PC-9 (cell line): Measurements from ENCODE around the gene BCCIP. TPM values are rescaled to one million over a fixed set of nuclear protein-coding genes. Genes with fewer than 3 reads are reported as not detected.

Experiments
- BruUV-seq: library from RNA; stranded (reverse); fragments of 400-500 nt; replicated peaks from 2 replicates; lab custom pipeline; 2021; lab: Mats Ljungman, UMichigan
- CTCF ChIA-PET: fragments of 300-600 bp; sonication (Branson Sonifier 250); formaldehyde crosslinking; loops from one replicate; lab custom pipeline; 2022; ENCODE audit warnings: antibody characterized with exemption; lab: Charles Lee
- POLR2A ChIA-PET: fragments of 300-600 bp; sonication (Branson Sonifier 250); formaldehyde crosslinking; loops from one replicate; lab custom pipeline; 2022; ENCODE audit warnings: antibody characterized with exemption; ENCODE audit not compliant: unreplicated experiment; lab: Charles Lee
- DNase-seq, 2 experiments: peaks; one replicate each; pipeline versions ENCODE4 v3.0.0 to v3.0.0-alpha.2; 2015 to 2022; ENCODE audit warnings: mixed read lengths in 1 of 2
- H2AFZ ChIP-seq: fragments of 200-600 bp; sonication (generic); 2 replicates; pipeline ENCODE4 v1.8.1; 2017; ENCODE audit warnings: antibody characterized with exemption
- H3F3A ChIP-seq: fragments of 200-600 bp; sonication (generic); 2 replicates; pipeline ENCODE4 v1.8.1; 2017; ENCODE audit warnings: antibody characterized with exemption, mild to moderate bottlenecking, low read depth; ENCODE audit not compliant: insufficient read depth
- H3K27ac ChIP-seq: fragments of 200-600 bp; sonication (generic); 2 replicates; pipeline ENCODE4 v1.6.1; 2016; ENCODE audit warnings: mixed run types
- H3K27me3 ChIP-seq: fragments of 200-600 bp; sonication (generic); 2 replicates; pipeline ENCODE4 v1.6.1; 2016; ENCODE audit warnings: low read depth, mixed run types; ENCODE audit not compliant: insufficient read depth
- H3K36me3 ChIP-seq: fragments of 200-600 bp; sonication (generic); 2 replicates; pipeline ENCODE4 v1.6.1; 2016; ENCODE audit warnings: low read depth, mixed run types
- H3K4me1 ChIP-seq: fragments of 200-600 bp; sonication (generic); replicated peaks from 2 replicates; pipeline ENCODE4 v1.6.1; 2016; ENCODE audit warnings: mixed run types; ENCODE audit not compliant: insufficient read depth
- H3K4me2 ChIP-seq: fragments of 200-600 bp; sonication (generic); 2 replicates; pipeline ENCODE4 v1.6.1; 2017; ENCODE audit warnings: mixed run types
- H3K4me3 ChIP-seq: fragments of 200-600 bp; sonication (generic); 2 replicates; pipeline ENCODE4 v1.6.1; 2016; ENCODE audit warnings: mixed run types
- H3K79me2 ChIP-seq: fragments of 200-600 bp; sonication (generic); 2 replicates; pipeline ENCODE4 v1.6.1; 2017; ENCODE audit warnings: low read depth, mixed run types
- H3K9me2 ChIP-seq: fragments of 200-600 bp; sonication (generic); 2 replicates; pipeline ENCODE4 v1.8.1; 2017; ENCODE audit warnings: mild to moderate bottlenecking; ENCODE audit not compliant: insufficient read depth
- H3K9me3 ChIP-seq: fragments of 200-600 bp; sonication (generic); 2 replicates; pipeline ENCODE4 v1.8.1; 2016; ENCODE audit warnings: low read depth; ENCODE audit not compliant: insufficient read depth
- H4K20me1 ChIP-seq: fragments of 200-600 bp; sonication (generic); 2 replicates; pipeline ENCODE4 v1.8.1; 2017; ENCODE audit not compliant: insufficient read depth
- CTCF ChIP-seq: fragments of 200-600 bp; sonication (generic); conservative IDR thresholded peaks from 2 replicates; pipeline ENCODE4 v1.6.1; 2017; ENCODE audit warnings: mixed run types, antibody characterized with exemption, mild to moderate bottlenecking, moderate library complexity
- EZH2 ChIP-seq: fragments of 200-600 bp; sonication (generic); IDR thresholded peaks from 2 replicates; pipeline ENCODE4 v1.8.0; 2017; ENCODE audit warnings: antibody characterized with exemption, low read depth
- intact Hi-C: fragments of 100-400 bp; cut with micrococcal nuclease; formaldehyde crosslinking; loops from one replicate; pipeline ENCODE4 v1.10.0; 2022; ENCODE audit not compliant: unreplicated experiment
- total RNA-seq: library from RNA; stranded (reverse); gene quantifications from 2 replicates; pipeline ENCODE4 v1.2.3, GENCODE V29; 2021

Gene BCCIP
- total RNA-seq, 1 experiment from 2014 or later, result 46.0 TPM

- H3F3A ChIP-seq, result no peaks in the 10 kb centered on the region
- no peaks in the 10 kb centered on the region for H3K27me3 ChIP-seq
- no peak overlapping the region for H3K4me3 ChIP-seq
- H3K4me2 ChIP-seq, result no peak overlapping the region
- no peaks in the 10 kb centered on the region for H3K9me3 ChIP-seq
- H3K4me1 ChIP-seq, result no peaks in the 10 kb centered on the region
- H3K9me2 ChIP-seq, result no peaks in the 10 kb centered on the region
- no peaks in the 10 kb centered on the region for H4K20me1 ChIP-seq
- H2AFZ ChIP-seq, result no peak overlapping the region
- peaks cover 5% of the 10 kb centered on the region; the same call in 1 of the 2 replicates for H3K36me3 ChIP-seq
- no TSS peak for BruUV-seq
- no peak for DNase-seq
- TF ChIP-seq EZH2 (no peak), CTCF (no peak)
- intact Hi-C loops, result no loop called here
- H3K79me2 ChIP-seq, result no peaks in the 10 kb centered on the region
- CTCF ChIA-PET, result no interaction called here
- POLR2A ChIA-PET, result no interaction called here
- H3K27ac ChIP-seq, result no peak overlapping the region
Observed at GRCh38 chr10:125857185-125857760, 33.9 kb downstream of the BCCIP start.

- Histone ChIP-seq H2AFZ (no peak overlapping the region), H3K79me2 (no peaks in the 10 kb centered on the region; the same call in 1 of the 2 replicates), H3K36me3 (no peaks in the 10 kb centered on the region; the same call in 1 of the 2 replicates), H3K27me3 (no peaks in the 10 kb centered on the region), H3K4me2 (no peak overlapping the region), H4K20me1 (no peaks in the 10 kb centered on the region), H3K9me2 (no peaks in the 10 kb centered on the region), H3K9me3 (no peaks in the 10 kb centered on the region), H3F3A (no peaks in the 10 kb centered on the region), H3K4me3 (no peak overlapping the region), H3K27ac (no peak overlapping the region), H3K4me1 (no peaks in the 10 kb centered on the region)
- no peak for DNase-seq
- ChIA-PET CTCF (no interaction called here), POLR2A (no interaction called here)
- no TSS peak for BruUV-seq
- intact Hi-C loops, result no loop called here
- no peak for TF ChIP-seq CTCF
- no peak for TF ChIP-seq EZH2
Observed at GRCh38 chr10:125859128-125859817, 35.9 kb downstream of the BCCIP start.

GRCh38 chr10:125865120-125865519 lies 41.8 kb downstream of the BCCIP start:
- H2AFZ ChIP-seq, result no peak overlapping the region
- no peak overlapping the region for H3K4me3 ChIP-seq
- TF ChIP-seq CTCF, result no peak
- TF ChIP-seq EZH2, result no peak
- no peaks in the 10 kb centered on the region for H3K27me3 ChIP-seq
- no peaks in the 10 kb centered on the region for H3K36me3 ChIP-seq
- H3K9me3 ChIP-seq, result no peaks in the 10 kb centered on the region
- BruUV-seq, result no TSS peak
- H3F3A ChIP-seq, result no peaks in the 10 kb centered on the region
- H3K27ac ChIP-seq, result no peak overlapping the region
- intact Hi-C loops, result loop anchor here (5.0 kb wide), 3 partner anchors 67 to 882 kb away; no protein-coding TSS in a partner anchor
- no peaks in the 10 kb centered on the region for H3K9me2 ChIP-seq
- POLR2A ChIA-PET, result no interaction called here
- H3K79me2 ChIP-seq, result no peaks in the 10 kb centered on the region; the same call in 1 of the 2 replicates
- no peaks in the 10 kb centered on the region for H3K4me1 ChIP-seq
- H3K4me2 ChIP-seq, result no peak overlapping the region
- DNase-seq, result no peak
- CTCF ChIA-PET, result no interaction called here
- H4K20me1 ChIP-seq, result 0 out of 2 replicates have a peak, but pooled peaks cover 5% of the 10 kb centered on the region
